GM19240 (cell line): Measurements from ENCODE around the gene MLLT1.

Source experiments
- DNase-seq: peaks from one replicate; pipeline ENCODE4 v3.0.0; 2011; ENCODE audit warnings: low spot score; ENCODE audit not compliant: insufficient read length

Gene MLLT1

GRCh38 chr19:6161271-6161850 is 118.4 kb downstream of the MLLT1 start:
- peak; percentile 20 for DNase-seq
